GM21360 (cell line): Measurements from ENCODE around the gene ZMAT5.

Experiments
- ATAC-seq: cut with Tn5 transposase; IDR thresholded peaks from one replicate; pipeline ENCODE4 v1.9.1; 2021; ENCODE audit warnings: mild to moderate bottlenecking, moderate library complexity; ENCODE audit not compliant: unreplicated experiment

Gene ZMAT5

GRCh38 chr22:29712119-29712518 is 54.7 kb downstream of the ZMAT5 start:
- ATAC-seq: no peak

GRCh38 chr22:29710922-29711593 is 55.7 kb downstream of the ZMAT5 start:
- no peak for ATAC-seq

DNA sequence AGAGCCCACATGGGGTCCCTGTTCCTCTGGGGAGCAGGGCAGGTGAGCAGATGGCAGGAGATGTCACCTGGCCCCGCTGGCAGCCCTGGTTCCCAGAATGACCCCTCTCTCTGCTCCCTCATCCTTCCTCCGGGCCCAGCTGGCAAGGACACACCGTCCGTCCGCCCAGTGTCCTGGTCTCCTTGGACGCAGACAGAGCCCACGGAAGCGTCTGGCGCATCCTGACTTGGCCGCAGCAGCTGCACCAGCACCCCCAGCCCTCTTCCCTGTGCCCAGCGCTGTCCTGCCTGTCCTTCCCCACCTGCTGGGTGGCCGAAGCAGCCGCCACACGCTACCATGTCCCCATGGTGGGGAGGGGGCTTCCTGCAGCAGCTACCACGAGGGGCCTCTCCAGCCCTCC is 56.6 kb downstream of the ZMAT5 start:
- ATAC-seq: no peak

DNA sequence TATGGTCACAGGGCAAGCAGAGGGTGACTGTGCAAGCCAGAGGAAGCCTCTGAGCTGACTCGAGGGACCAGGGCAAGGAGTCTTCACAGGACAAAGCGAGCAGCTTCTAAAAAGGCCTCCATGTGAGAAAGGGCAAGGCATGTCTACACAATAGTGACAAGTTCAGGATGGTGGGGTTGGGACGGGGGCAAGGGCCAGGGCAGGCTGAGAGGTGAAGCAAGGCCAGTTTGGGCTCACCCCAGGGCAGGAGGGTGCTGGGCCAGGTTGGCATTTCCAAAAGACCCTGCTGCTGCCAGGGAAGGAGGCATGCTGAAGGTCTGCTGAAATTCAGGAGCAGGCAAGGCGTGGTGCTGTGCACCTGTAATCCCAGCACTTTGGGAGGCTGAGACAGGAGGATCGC is 59.3 kb downstream of the ZMAT5 start:
- no peak for ATAC-seq

DNA sequence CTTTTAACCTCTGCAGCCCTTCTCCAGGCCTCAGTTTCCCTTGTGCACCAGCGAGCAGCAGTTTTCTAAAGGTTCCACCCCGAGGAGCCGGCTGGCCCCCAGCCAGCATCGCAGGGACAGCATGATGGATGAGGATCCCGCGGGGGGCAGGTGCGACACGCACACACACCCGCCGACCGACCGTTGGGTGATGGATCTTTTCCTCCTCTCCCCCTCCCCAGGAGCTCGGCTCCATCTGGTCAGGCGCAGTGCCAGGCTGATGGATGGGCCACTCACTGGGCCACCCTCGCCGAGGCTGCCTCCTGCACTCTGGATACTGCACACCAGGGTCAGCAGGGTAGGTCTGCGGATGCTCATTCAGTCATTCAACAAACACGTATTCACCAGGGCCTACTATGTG is 59.8 kb downstream of the ZMAT5 start:
- no peak for ATAC-seq

DNA sequence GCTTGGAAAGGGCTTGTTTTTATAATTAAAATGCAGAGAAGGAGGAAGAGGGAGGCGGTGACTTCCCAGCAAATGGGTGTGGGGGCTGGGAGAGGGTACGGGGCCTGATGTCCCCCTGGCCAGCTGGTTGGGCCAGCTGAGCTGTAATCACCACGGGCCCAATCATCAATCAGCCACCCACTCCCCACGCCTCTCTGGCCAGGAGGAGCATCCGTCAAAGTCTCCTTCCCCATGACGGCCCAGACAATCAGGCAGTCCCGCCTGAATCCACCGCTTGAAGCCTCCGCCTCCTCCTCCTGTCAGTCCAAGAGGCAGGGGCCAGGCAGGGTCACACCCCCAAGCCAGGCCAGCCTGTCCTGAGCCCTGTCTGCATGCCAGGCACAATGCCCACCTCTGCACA is 60.3 kb downstream of the ZMAT5 start:
- ATAC-seq: no peak

GRCh38 chr22:29705651-29706050 is 61.2 kb downstream of the ZMAT5 start:
- ATAC-seq: no peak

DNA sequence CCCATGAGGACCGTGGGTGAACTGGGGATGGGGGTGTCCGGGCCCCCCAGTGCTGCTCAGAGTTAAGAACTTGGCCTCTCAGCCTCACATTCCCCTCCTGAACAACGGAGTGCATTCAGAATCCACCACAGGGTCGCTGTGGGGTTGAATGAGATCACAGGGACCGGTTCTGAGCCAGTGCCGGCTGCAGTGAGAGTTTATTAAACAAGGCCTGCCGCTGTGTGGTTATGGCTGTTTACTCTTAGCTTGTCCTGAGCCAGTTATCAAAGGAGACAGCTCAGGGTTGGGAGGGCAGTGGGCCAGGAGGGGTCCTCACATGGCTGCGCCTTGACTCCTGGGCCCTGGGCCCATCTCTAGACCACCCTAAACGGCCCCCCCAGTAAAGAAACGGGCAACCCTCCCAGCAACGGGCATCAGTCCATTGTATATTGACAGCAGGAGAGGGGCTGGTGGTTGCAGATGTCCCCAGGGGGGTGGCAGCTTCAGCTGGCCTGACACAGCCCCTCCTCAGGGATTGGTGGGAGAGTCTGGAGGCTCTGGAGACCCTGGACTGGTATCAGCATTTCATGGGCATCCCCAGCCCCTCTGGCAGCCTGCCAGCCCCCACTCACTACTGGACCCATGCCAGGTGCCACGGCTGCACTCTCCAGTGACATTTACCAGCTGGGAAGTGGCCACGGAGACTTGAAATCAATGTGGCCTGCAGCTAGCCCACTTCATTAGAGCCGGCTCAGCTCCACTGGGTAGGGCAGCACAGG is 62.1 kb downstream of the ZMAT5 start:
- no peak for ATAC-seq

DNA sequence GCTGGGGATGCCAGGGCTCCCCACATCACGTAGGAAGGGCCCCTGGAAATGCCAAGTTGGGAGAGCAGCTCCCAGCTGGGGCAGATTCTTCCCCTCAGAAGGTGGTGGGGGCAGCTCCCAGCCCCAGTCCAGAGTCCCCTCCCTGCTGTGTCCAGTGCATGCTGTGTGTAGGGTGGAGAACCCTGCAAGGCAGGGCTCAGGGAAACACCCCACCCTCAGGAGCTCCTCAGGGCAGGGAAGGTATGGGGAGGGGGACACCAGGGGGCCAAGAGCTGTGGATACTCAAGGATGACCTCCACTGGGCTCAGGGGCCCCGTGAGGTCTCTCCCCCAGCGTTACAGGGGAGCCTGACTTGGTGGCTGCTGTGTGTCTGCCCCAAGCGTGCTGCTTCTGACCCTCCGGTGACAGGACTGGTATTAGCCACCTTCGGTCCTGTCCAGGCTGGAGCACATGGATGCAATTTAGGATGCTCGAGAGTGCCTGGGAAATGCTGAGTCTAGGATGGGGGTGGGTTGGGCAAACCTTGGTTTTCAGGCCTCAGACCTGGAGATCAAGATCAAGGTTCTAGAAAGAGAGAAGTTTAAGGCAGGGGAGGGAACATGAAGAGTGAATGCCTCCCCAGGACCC is 63.1 kb downstream of the ZMAT5 start:
- ATAC-seq: no peak

GRCh38 chr22:29702931-29703501 is 63.8 kb downstream of the ZMAT5 start:
- no peak for ATAC-seq

- no peak for ATAC-seq
These were observed 64.5 kb downstream of the ZMAT5 start for GRCh38 chr22:29702000-29702930.

- ATAC-seq: no peak
These were observed 65.4 kb downstream of the ZMAT5 start for GRCh38 chr22:29701155-29701999.

- no peak for ATAC-seq
These were observed 66.0 kb downstream of the ZMAT5 start for GRCh38 chr22:29700900-29701154.

- no peak for ATAC-seq
These were observed 66.5 kb downstream of the ZMAT5 start for GRCh38 chr22:29700206-29700899.

DNA sequence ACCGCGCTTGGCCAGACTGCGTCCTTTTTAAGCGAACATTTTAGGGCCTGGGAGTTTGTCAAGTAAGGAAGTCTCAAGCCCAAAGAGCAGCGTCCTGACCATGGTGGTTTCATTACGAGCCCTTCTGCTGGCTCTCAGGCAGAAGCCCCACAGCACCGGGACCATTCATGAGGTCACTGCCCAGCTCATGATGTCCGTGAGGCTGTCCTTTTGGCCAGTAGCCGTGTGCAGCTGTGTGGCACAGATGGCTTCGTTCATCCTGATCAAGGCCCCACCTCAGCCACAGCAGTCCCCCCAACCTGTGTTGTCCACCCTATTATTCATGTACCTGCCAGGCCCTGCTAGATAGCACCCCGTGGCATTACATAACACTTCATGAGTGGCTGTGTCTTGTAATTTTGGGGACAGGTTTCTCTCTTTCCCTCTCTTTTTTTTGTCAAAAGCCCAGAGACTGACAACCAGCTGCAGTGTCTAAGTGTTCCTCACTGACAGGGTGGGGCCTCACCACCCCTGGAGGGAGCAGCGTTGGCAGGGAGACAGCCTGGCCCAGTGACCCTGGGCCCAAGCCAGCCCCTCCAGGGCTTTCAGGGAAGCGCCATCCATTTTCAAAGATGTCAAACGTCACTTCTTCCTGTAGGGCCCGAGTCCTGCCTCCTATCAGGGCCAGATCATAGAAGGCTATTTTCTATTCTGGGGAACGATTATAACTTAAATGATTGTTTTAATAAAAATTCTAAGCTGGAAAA is 68.8 kb downstream of the ZMAT5 start:
- no peak for ATAC-seq

- no peak for ATAC-seq
These were observed 71.5 kb downstream of the ZMAT5 start for GRCh38 chr22:29695129-29695926.

GRCh38 chr22:29693671-29694070 is 73.1 kb downstream of the ZMAT5 start:
- ATAC-seq: no peak

GRCh38 chr22:29693161-29693560 is 73.6 kb downstream of the ZMAT5 start:
- ATAC-seq: no peak
